Measurements from ENCODE around the gene HDGFL1.

- TF ChIP-seq CTCF (IDR thresholded peaks at IDR 0.05; ENCODE audit: insufficient read depth, low read depth, low read length): no peak
- no peak for TF ChIP-seq EZH2 (IDR thresholded peaks at IDR 0.05; ENCODE audit: insufficient read depth, low read length)
Measured at GRCh38 chr6:22550971-22551670, 18.2 kb upstream of the HDGFL1 start.

All from astrocyte (in vitro differentiated cells and primary cell).